H1 (cell line): Measurements from ENCODE around the gene MYO1G. TPM values are rescaled to one million over a fixed set of nuclear protein-coding genes. Genes with fewer than 3 reads are reported as not detected.

Experiments used
- CTCF ChIA-PET: fragments of 300-600 bp; sonication (Branson Sonifier 250); formaldehyde crosslinking; loops from one replicate; lab custom pipeline; 2021; ENCODE audit not compliant: partially characterized antibody; lab: Charles Lee
- POLR2A ChIA-PET: fragments of 300-600 bp; sonication (Branson Sonifier 250); formaldehyde crosslinking; loops from one replicate; lab custom pipeline; 2021; ENCODE audit warnings: inconsistent platforms; ENCODE audit not compliant: partially characterized antibody; lab: Charles Lee
- DNase-seq, 2 experiments: peaks; one replicate each; pipeline versions ENCODE4 v3.0.0 to v3.0.0-alpha.2; 2010 to 2022; ENCODE audit warnings: low spot score in 2 of 2, low read depth in 1 of 2, mixed read lengths in 1 of 2
- FAIRE-seq: peaks from 2 replicates; lab custom pipeline; 2011; peaks lifted over from hg19 to GRCh38; lab: Jason Lieb, UNC
- H2AFZ ChIP-seq: 2 replicates; pipeline ENCODE4 v1.8.1; 2012; ENCODE audit warnings: low read length, inconsistent platforms
- H2AK5ac ChIP-seq: 2 replicates; pipeline ENCODE4 v1.6.1; 2013; ENCODE audit warnings: low read depth, low read length
- H2BK120ac ChIP-seq: replicated peaks from 2 replicates; pipeline ENCODE3; 2013; ENCODE audit warnings: low read depth, low read length, inconsistent platforms
- H2BK12ac ChIP-seq: 2 replicates; pipeline ENCODE4 v1.6.1; 2013; ENCODE audit warnings: low read depth, low read length
- H2BK15ac ChIP-seq: 2 replicates; pipeline ENCODE4 v1.6.1; 2013; ENCODE audit warnings: low read length
- H2BK20ac ChIP-seq: 2 replicates; pipeline ENCODE4 v1.6.1; 2013; ENCODE audit warnings: low read length
- H2BK5ac ChIP-seq: 2 replicates; pipeline ENCODE4 v1.6.1; 2013; ENCODE audit warnings: low read depth, low read length
- H3K14ac ChIP-seq: 2 replicates; pipeline ENCODE4 v1.6.1; 2013; ENCODE audit warnings: inconsistent platforms; ENCODE audit not compliant: insufficient read length
- H3K18ac ChIP-seq: 2 replicates; pipeline ENCODE4 v1.6.1; 2013; ENCODE audit warnings: low read length; ENCODE audit errors: extremely low read depth
- H3K23ac ChIP-seq: 2 replicates; pipeline ENCODE4 v1.6.1; 2013; ENCODE audit warnings: inconsistent platforms; ENCODE audit not compliant: insufficient read length
- H3K23me2 ChIP-seq: 2 replicates; pipeline ENCODE4 v1.6.1; 2013; ENCODE audit warnings: low read depth, low read length
- H3K27ac ChIP-seq: 2 replicates; pipeline ENCODE4 v1.6.1; 2011; ENCODE audit warnings: low read depth, low read length, inconsistent platforms
- H3K27me3 ChIP-seq, 4 experiments: replicated peaks in 1 of 4; 1 replicate in 1 of 4; 2 replicates in 3 of 4; pipeline versions ENCODE4 v1.6.1 to v1.8.1; 2011 to 2013; ENCODE audit warnings: low read length in 3 of 4, mild to moderate bottlenecking in 3 of 4, inconsistent platforms in 2 of 4, mixed read lengths in 2 of 4, moderate library complexity in 1 of 4; ENCODE audit not compliant: control insufficient read depth in 3 of 4, insufficient read depth in 3 of 4; ENCODE audit errors: extremely low read depth in 1 of 4
- H3K36me3 ChIP-seq, 4 experiments: 2 replicates each; pipeline versions ENCODE4 v1.6.1 to v1.8.1; 2011 to 2013; ENCODE audit warnings: mild to moderate bottlenecking in 4 of 4, low read length in 3 of 4, moderate library complexity in 2 of 4, control low read depth in 1 of 4, inconsistent platforms in 1 of 4; ENCODE audit not compliant: insufficient read depth in 4 of 4, control insufficient read depth in 2 of 4
- H3K4ac ChIP-seq: replicated peaks from 2 replicates; pipeline ENCODE3; 2013; ENCODE audit warnings: low read length, low read depth, mixed read lengths, inconsistent platforms; ENCODE audit not compliant: insufficient read length
- H3K4me1 ChIP-seq, 4 experiments: replicated peaks in 1 of 4; 1 replicate in 1 of 4; 2 replicates in 3 of 4; pipeline versions ENCODE4 v1.6.1 to v1.8.1; 2011 to 2013; ENCODE audit warnings: low read length in 3 of 4, inconsistent platforms in 2 of 4, mixed read lengths in 1 of 4; ENCODE audit not compliant: insufficient read depth in 4 of 4, control insufficient read depth in 3 of 4
- H3K4me2 ChIP-seq, 2 experiments: 2 replicates each; pipeline versions ENCODE4 v1.6.1 to v1.8.1; 2011 to 2013; ENCODE audit warnings: low read depth in 2 of 2, low read length in 2 of 2, control low read depth in 1 of 2, inconsistent platforms in 1 of 2, mild to moderate bottlenecking in 1 of 2; ENCODE audit not compliant: insufficient read depth in 1 of 2
- H3K4me3 ChIP-seq, 4 experiments: fragments of 200-600, 300-600 bp in 1 of 4; sonication (generic), shearing (Covaris generic), sonication (Bioruptor Twin) in 1 of 4; 2 replicates each; pipeline versions ENCODE4 v1.5.1 to v1.8.1; 2011 to 2016; ENCODE audit warnings: low read length in 4 of 4, low read depth in 3 of 4, control low read depth in 2 of 4, inconsistent platforms in 2 of 4, mild to moderate bottlenecking in 2 of 4, mixed read lengths in 1 of 4, moderate library complexity in 1 of 4; ENCODE audit not compliant: insufficient read depth in 2 of 4; ENCODE audit errors: extremely low read depth in 1 of 4
- H3K56ac ChIP-seq: replicated peaks from 2 replicates; pipeline ENCODE3; 2013; ENCODE audit warnings: low read depth, mild to moderate bottlenecking, mixed read lengths, low read length, inconsistent platforms; ENCODE audit not compliant: insufficient read length
- H3K79me1 ChIP-seq: 2 replicates; pipeline ENCODE4 v1.6.1; 2013; ENCODE audit warnings: low read depth, low read length, control low read depth
- H3K79me2 ChIP-seq, 2 experiments: 2 replicates each; pipeline versions ENCODE4 v1.6.1 to v1.8.1; 2012 to 2013; ENCODE audit warnings: low read length in 2 of 2, mild to moderate bottlenecking in 2 of 2, inconsistent platforms in 1 of 2; ENCODE audit not compliant: insufficient read depth in 2 of 2, control insufficient read depth in 1 of 2
- H3K9ac ChIP-seq, 4 experiments: replicated peaks in 1 of 4; 1 replicate in 1 of 4; 2 replicates in 3 of 4; pipeline versions ENCODE4 v1.6.1 to v1.8.1; 2011 to 2013; ENCODE audit warnings: low read depth in 3 of 4, low read length in 3 of 4, control low read depth in 2 of 4, mild to moderate bottlenecking in 2 of 4, moderate library complexity in 2 of 4, inconsistent platforms in 1 of 4; ENCODE audit errors: extremely low read depth in 1 of 4
- H3K9me3 ChIP-seq, 2 experiments: 2 replicates each; pipeline versions ENCODE4 v1.6.1 to v1.8.1; 2012 to 2013; ENCODE audit warnings: mild to moderate bottlenecking in 2 of 2, moderate library complexity in 2 of 2, control low read depth in 1 of 2, inconsistent platforms in 1 of 2, low read depth in 1 of 2, low read length in 1 of 2, mixed read lengths in 1 of 2; ENCODE audit not compliant: insufficient read depth in 2 of 2
- H4K20me1 ChIP-seq, 2 experiments: replicated peaks in 1 of 2; 2 replicates each; pipeline versions ENCODE3 to v1.8.1; 2011 to 2013; ENCODE audit warnings: inconsistent platforms in 2 of 2, low read length in 2 of 2, mild to moderate bottlenecking in 1 of 2; ENCODE audit not compliant: insufficient read depth in 2 of 2, control insufficient read depth in 1 of 2
- H4K5ac ChIP-seq: 2 replicates; pipeline ENCODE4 v1.6.1; 2013; ENCODE audit warnings: low read length, low read depth, mixed read lengths, inconsistent platforms; ENCODE audit not compliant: insufficient read length
- H4K8ac ChIP-seq: 2 replicates; pipeline ENCODE4 v1.8.0; 2013; ENCODE audit warnings: mild to moderate bottlenecking, moderate library complexity, low read length, inconsistent platforms; ENCODE audit not compliant: insufficient read depth; ENCODE audit errors: extremely low read depth
- H4K91ac ChIP-seq: replicated peaks from 2 replicates; pipeline ENCODE3; 2013; ENCODE audit warnings: low read length, mixed read lengths, inconsistent platforms; ENCODE audit not compliant: insufficient read length
- CBX5 ChIP-seq: fragments of 300-800, 300-1000 bp; sonication (generic); IDR thresholded peaks from 2 replicates; pipeline ENCODE4 v1.7.1; 2016; ENCODE audit warnings: antibody characterized with exemption, low read length, low read depth
- CEBPB ChIP-seq: IDR thresholded peaks from 2 replicates; pipeline ENCODE4 v1.6.1; 2012; ENCODE audit warnings: low read depth, low read length
- GTF2F1 ChIP-seq: IDR thresholded peaks from 2 replicates; pipeline ENCODE4 v1.6.1; 2012; ENCODE audit warnings: low read depth, low read length, improper control_type of control experiment, borderline replicate concordance
- RAD21 ChIP-seq, 2 experiments: IDR thresholded peaks in 1 of 2; conservative IDR thresholded peaks in 1 of 2; 2 replicates each; pipeline ENCODE4 v1.6.1; 2011; ENCODE audit warnings: low read depth in 2 of 2, low read length in 2 of 2, improper control_type of control experiment in 1 of 2, inconsistent platforms in 1 of 2, mild to moderate bottlenecking in 1 of 2, moderate library complexity in 1 of 2
- SP2 ChIP-seq: IDR thresholded peaks from 2 replicates; pipeline ENCODE4 v1.6.1; 2012; ENCODE audit warnings: mild to moderate bottlenecking, low read length, inconsistent platforms
- TAF1 ChIP-seq: IDR thresholded peaks from 2 replicates; pipeline ENCODE4 v1.6.1; 2011; ENCODE audit warnings: mild to moderate bottlenecking, low read depth, low read length
- YY1 ChIP-seq: IDR thresholded peaks from 2 replicates; pipeline ENCODE4 v1.6.1; 2011; ENCODE audit warnings: low read depth, mild to moderate bottlenecking, low read length
- WGBS, 2 experiments: shearing (Covaris generic) in 1 of 2; methylation state at CpG; one replicate each; pipeline versions ENCODE4 v1.1.6 to v1.1.7; 2013 to 2015; ENCODE audit warnings: low lambda C conversion rate in 2 of 2, mixed read lengths in 2 of 2, inconsistent platforms in 1 of 2, low coverage in 1 of 2, missing lambda C conversion rate in 1 of 2; ENCODE audit not compliant: insufficient replicate concordance in 2 of 2, insufficient coverage in 1 of 2, insufficient read length in 1 of 2; ENCODE audit errors: extremely low coverage in 1 of 2, missing lambda C conversion rate in 1 of 2; 5-methylcytosine and 5-hydroxymethylcytosine counted together
- polyA plus RNA-seq, 7 experiments: library from polyadenylated mRNA; depleted of rRNA in 3 of 7; stranded (reverse) in 5 of 7; unstranded in 2 of 7; fragments of >200 nt in 5 of 7; fragments of 200-250 nt in 2 of 7; gene quantifications; 1 replicate in 5 of 7; 2 replicates in 1 of 7; 4 replicates in 1 of 7; pipeline versions ENCODE4 v1.2.1 to v1.2.3, GENCODE V29; 2011 to 2013; ENCODE audit warnings: missing spikeins in 2 of 7, mixed read lengths in 2 of 7
- total RNA-seq: library from RNA; stranded (reverse); fragmentation: NEBNext Ultra II Directional; extraction: Animal tissue kit (Norgen Biotek cat#: 25700); gene quantifications from 2 replicates; pipeline ENCODE4 v1.2.1, GENCODE V29; 2021

The MYO1G gene
- total and polyA plus RNA-seq, 2 of the 8 experiments (the other 6 are each of a cell fraction or from before 2014, with no cell fraction given), result 0.08 to 0.19 TPM

GRCh38 chr7:44961844-44962482, 16.9 kb downstream of the MYO1G start:
- H4K5ac ChIP-seq, result no peak overlapping the region
- no peak for FAIRE-seq
- 71% methylated on average over 13 of the region's 16 CpGs; no CpG with 5 or more reads in 1 of the 2 experiments for WGBS, 2 experiments
- no peak overlapping the region for H3K27ac ChIP-seq
- H4K8ac ChIP-seq, result peak overlapping the region; percentile 95; the same call in 1 of the 2 replicates
- H3K9ac ChIP-seq, result peak overlapping the region in 1 of 4 experiments; percentile 29; a peak in 2 of 7 replicates
- H4K20me1 ChIP-seq, result no peaks in the 10 kb centered on the region
- CTCF ChIA-PET, result interaction anchor here (0.5 to 2.3 kb wide), 7 partner anchors 10 to 136 kb away, joined by 3 to 10 read pairs (median 4); partner anchors contain the start of gene H2AZ2
- H4K91ac ChIP-seq, result no peak overlapping the region
- H3K79me2 ChIP-seq, result no peaks in the 10 kb centered on the region
- H3K4me2 ChIP-seq, result peak overlapping the region; percentile 46 to 76
- H2AK5ac ChIP-seq, result no peak overlapping the region
- H3K36me3 ChIP-seq, result no peaks in the 10 kb centered on the region
- H3K18ac ChIP-seq, result no peak overlapping the region
- H3K27me3 ChIP-seq, result peaks cover 10 to 40% (median 23%) of the 10 kb centered on the region in 4 experiments; a peak in 6 of 7 replicates
- H3K23me2 ChIP-seq, result peaks cover 5% of the 10 kb centered on the region; the same call in 1 of the 2 replicates
- H3K56ac ChIP-seq, result no peak overlapping the region
- H3K4ac ChIP-seq, result no peak overlapping the region
- no peak overlapping the region for H2BK20ac ChIP-seq
- TF ChIP-seq RAD21 (IDR thresholded peaks at IDR 0.05 in 1 of 2, conservative IDR thresholded peaks at IDR 0.05 in 1 of 2; ENCODE audit: low read depth in 2 of 2, low read length in 2 of 2) (no peak), TAF1 (no peak), CEBPB (no peak), SP2 (no peak), YY1 (no peak), CBX5 (no peak), GTF2F1 (no peak)
- TF ChIP-seq, all 59 proteins: peak for 0
- Histone ChIP-seq H2AFZ (peak overlapping the region; percentile 12; the same call in 1 of the 2 replicates), H3K4me1 (peaks cover 0 to 11% (median 4%) of the 10 kb centered on the region in 4 experiments; a peak in 4 of 7 replicates), H2BK12ac (peak overlapping the region; percentile 29; the same call in 1 of the 2 replicates), H3K79me1 (no peaks in the 10 kb centered on the region), H3K14ac (no peak overlapping the region), H2BK5ac (no peak overlapping the region), H2BK120ac (no peak overlapping the region), H3K4me3 (peak overlapping the region in 3 of 4 experiments; percentile 30 to 58 (median 47); a peak in 6 of 8 replicates), H3K23ac (no peak overlapping the region), H2BK15ac (0 out of 2 replicates have a peak overlapping the region, but pooled peaks have one; percentile 16), H3K9me3 (no peaks in the 10 kb centered on the region)
- DNase-seq, result no peak
- POLR2A ChIA-PET, result interaction anchor here (0.6 to 17.9 kb wide), 7 partner anchors 11 to 113 kb away, joined by 3 to 327 read pairs (median 4); partner anchors contain the start of genes MYO1G and PURB
